GM18868 (cell line): ENCODE results near the gene NFATC4.
"Not testable (repeated sequence)": the region's sequence is repeated elsewhere in the genome, so short reads cannot be mapped to it uniquely, and the experiment has no call there.

ENCODE experiments used
- ATAC-seq: cut with Tn5 transposase; IDR thresholded peaks from one replicate; pipeline ENCODE4 v1.9.1; 2021; ENCODE audit warnings: mild to moderate bottlenecking, moderate library complexity; ENCODE audit not compliant: unreplicated experiment

Gene NFATC4

GRCh38 chr14:24338843-24339242, 29.1 kb upstream of the NFATC4 start:
- ATAC-seq: no peak

- ATAC-seq: peak; percentile 95
Observed at GRCh38 chr14:24339284-24340151, 28.5 kb upstream of the NFATC4 start, which contains the start of gene RIPK3. Gene RIPK3 (minus strand): TSS chr14:24339991. CDS start chr14:24339826, 165 bp downstream.

GRCh38 chr14:24340606-24341005, 27.4 kb upstream of the NFATC4 start:
- no peak for ATAC-seq

GRCh38 chr14:24342889-24343288, 25.1 kb upstream of the NFATC4 start:
- ATAC-seq: no peak

- ATAC-seq: no peak
Observed at GRCh38 chr14:24343795-24344660, 24.0 kb upstream of the NFATC4 start.

- no peak for ATAC-seq
Observed at GRCh38 chr14:24347134-24347533, 20.9 kb upstream of the NFATC4 start.

- no peak for ATAC-seq
Observed at GRCh38 chr14:24348186-24348585, 19.8 kb upstream of the NFATC4 start.

- ATAC-seq: no peak
Observed at GRCh38 chr14:24349742-24350141, 18.2 kb upstream of the NFATC4 start.

GRCh38 chr14:24351517-24351916, 16.5 kb upstream of the NFATC4 start:
- ATAC-seq: no peak

- ATAC-seq: no peak
Observed at GRCh38 chr14:24353559-24354481, 14.2 kb upstream of the NFATC4 start.

- ATAC-seq: not testable (repeated sequence)
Observed at GRCh38 chr14:24354482-24354825, 13.5 kb upstream of the NFATC4 start.

GRCh38 chr14:24355009-24355408, 13.0 kb upstream of the NFATC4 start:
- ATAC-seq: no peak

- ATAC-seq: no peak
Observed at GRCh38 chr14:24356208-24356607, 11.8 kb upstream of the NFATC4 start.

- no peak for ATAC-seq
Observed at GRCh38 chr14:24360281-24360680, 7.7 kb upstream of the NFATC4 start.

- ATAC-seq: no peak
Observed at GRCh38 chr14:24361326-24361725, 6.7 kb upstream of the NFATC4 start.

GRCh38 chr14:24362241-24362960, 5.6 kb upstream of the NFATC4 start:
- no peak for ATAC-seq

- ATAC-seq: no peak
Observed at GRCh38 chr14:24363401-24363800, 4.6 kb upstream of the NFATC4 start.

- ATAC-seq: no peak
Observed at GRCh38 chr14:24364841-24365240, 3.1 kb upstream of the NFATC4 start.

GRCh38 chr14:24365600-24366412, 2.2 kb upstream of the NFATC4 start:
- peak; percentile 44 for ATAC-seq
